Subcutaneous adipose tissue (tissue), 4 donors: Measurements from ENCODE around the gene ATP5PD. TPM values are rescaled to one million over a fixed set of nuclear protein-coding genes. Genes with fewer than 3 reads are reported as not detected.

Experiments used
- CTCF ChIP-seq: fragments of 450-650 bp; IDR thresholded peaks from one replicate; pipeline ENCODE4 v1.5.1; 2016; ENCODE audit warnings: low read depth, mild to moderate bottlenecking, control low read depth, antibody characterized with exemption, moderate library complexity
- small RNA-seq: library from RNA; depleted of rRNA; stranded (forward); fragments of <200 nt; gene quantifications from one replicate; pipeline ENCODE3, GENCODE V24; 2016
- total RNA-seq, 4 donors: library from RNA; depleted of rRNA; stranded (reverse); fragments of >200 nt; gene quantifications; one replicate each; pipeline ENCODE4 v1.1.0, GENCODE V29; 2016

ATP5PD gene
- total RNA-seq, 4 donors from 2014 or later, result 236 to 509 (median 283) TPM

- TF ChIP-seq CTCF, result no peak
Measured at GRCh38 chr17:74995847-74996246, 50.9 kb downstream of the ATP5PD start.

- TF ChIP-seq CTCF, result no peak
Measured at GRCh38 chr17:74994440-74994839, 52.3 kb downstream of the ATP5PD start.

- TF ChIP-seq CTCF, result no peak
Measured at GRCh38 chr17:74992223-74992622, 54.5 kb downstream of the ATP5PD start.

GRCh38 chr17:74990581-74991105 lies 56.1 kb downstream of the ATP5PD start:
- no peak for TF ChIP-seq CTCF

Small RNA genes lying within 50 kb of the gene (small RNA-seq; reads per million reads assigned to genes)
- gene AC111186.1, result not detected
- gene RF00019, result 0.49 reads per million
- gene RN7SL573P, result not detected
- not detected for gene RNU6-362P

Other genes with a start within 250 kb of the ATP5PD start
- gene GRIN2C, start 187.1 kb downstream of the ATP5PD start, total RNA-seq, result under 1 TPM; 0.17 to 0.38 (median 0.27) TPM
- 1 to 10 TPM; 1.1 to 8.3 (median 6.0) TPM for gene FDXR, start 174.0 kb downstream of the ATP5PD start, total RNA-seq
- under 1 TPM in 1 of 4 donors, not detected in 3; 0.22 TPM for gene FADS6, start 153.3 kb downstream of the ATP5PD start, total RNA-seq
- not detected for gene USH1G, start 123.7 kb downstream of the ATP5PD start, total RNA-seq
- under 1 TPM in 1 of 4 donors, not detected in 3; 0.44 TPM for gene OTOP2, start 122.7 kb downstream of the ATP5PD start, total RNA-seq
- gene OTOP3, start 111.1 kb downstream of the ATP5PD start, total RNA-seq, result not detected
- 10 to 100 TPM in 1 of 4 donors, 1 to 10 TPM in 3; 3.2 to 16.6 (median 3.6) TPM for gene HID1, start 74.2 kb downstream of the ATP5PD start, total RNA-seq
- gene CDR2L, start 59.3 kb downstream of the ATP5PD start, total RNA-seq, result 1 to 10 TPM; 5.1 to 8.5 (median 5.9) TPM
- gene MRPL58, start 34.3 kb downstream of the ATP5PD start, total RNA-seq, result 10 to 100 TPM; 34.8 to 53.5 (median 45.1) TPM
- 10 to 100 TPM; 18.9 to 30.8 (median 24.2) TPM for gene KCTD2, start 256 bp upstream of the ATP5PD start, total RNA-seq
- gene SLC16A5, start 41.0 kb upstream of the ATP5PD start, total RNA-seq, result 10 to 100 TPM; 11.7 to 30.0 (median 13.2) TPM
- 1 to 10 TPM; 3.1 to 7.0 (median 6.1) TPM for gene ARMC7, start 63.0 kb upstream of the ATP5PD start, total RNA-seq
- gene NT5C, start 84.8 kb upstream of the ATP5PD start, total RNA-seq, result 10 to 100 TPM; 35.4 to 92.3 (median 69.9) TPM
- gene JPT1, start 107.5 kb upstream of the ATP5PD start, total RNA-seq, result 10 to 100 TPM; 18.7 to 41.1 (median 22.8) TPM
- gene SUMO2, start 136.0 kb upstream of the ATP5PD start, total RNA-seq, result 10 to 100 TPM; 41.1 to 77.0 (median 69.2) TPM
- gene NUP85, start 158.7 kb upstream of the ATP5PD start, total RNA-seq, result 10 to 100 TPM; 28.9 to 48.8 (median 41.0) TPM
- gene GGA3, start 214.6 kb upstream of the ATP5PD start, total RNA-seq, result 10 to 100 TPM; 21.5 to 36.0 (median 25.0) TPM
- gene MRPS7, start 214.9 kb upstream of the ATP5PD start, total RNA-seq, result 10 to 100 TPM; 25.7 to 42.8 (median 38.5) TPM
- 10 to 100 TPM; 14.3 to 44.2 (median 31.1) TPM for gene MIF4GD, start 224.3 kb upstream of the ATP5PD start, total RNA-seq
- 10 to 100 TPM in 3 of 4 donors, 1 to 10 TPM in 1; 8.4 to 18.5 (median 14.3) TPM for gene SLC25A19, start 242.5 kb upstream of the ATP5PD start, total RNA-seq